ENCODE measurements around the gene PCK1.

Gene PCK1

GRCh38 chr20:57589728-57590484, 29.0 kb downstream of the PCK1 start:
- no peak for DNase-seq

GRCh38 chr20:57590485-57591288, 29.8 kb downstream of the PCK1 start:
- DNase-seq: no peak

- DNase-seq: no peak
Observed at GRCh38 chr20:57591289-57592229, 30.6 kb downstream of the PCK1 start.

- no peak for DNase-seq
Observed at GRCh38 chr20:57592263-57593092, 31.6 kb downstream of the PCK1 start.

GRCh38 chr20:57593134-57593886, 32.4 kb downstream of the PCK1 start:
- DNase-seq: no peak

GRCh38 chr20:57594092-57594951, 33.4 kb downstream of the PCK1 start:
- no peak for DNase-seq

- no peak for DNase-seq
Observed at GRCh38 chr20:57595041-57596030, 34.4 kb downstream of the PCK1 start.

GRCh38 chr20:57596358-57596757, 35.4 kb downstream of the PCK1 start:
- DNase-seq: no peak

GRCh38 chr20:57596998-57597939, 36.4 kb downstream of the PCK1 start:
- DNase-seq: no peak

- DNase-seq: no peak
Observed at GRCh38 chr20:57598060-57598459, 37.1 kb downstream of the PCK1 start.

- no peak for DNase-seq
Observed at GRCh38 chr20:57598491-57598890, 37.6 kb downstream of the PCK1 start.

- DNase-seq: no peak
Observed at GRCh38 chr20:57600320-57601210, 39.7 kb downstream of the PCK1 start.

GRCh38 chr20:57601211-57601570, 40.3 kb downstream of the PCK1 start:
- no peak for DNase-seq

- DNase-seq: no peak
Observed at GRCh38 chr20:57601737-57602136, 40.8 kb downstream of the PCK1 start.

GRCh38 chr20:57603120-57603519, 42.2 kb downstream of the PCK1 start:
- no peak for DNase-seq

- DNase-seq: no peak
Observed at GRCh38 chr20:57605045-57605444, 44.1 kb downstream of the PCK1 start.

GRCh38 chr20:57605878-57606277, 45.0 kb downstream of the PCK1 start:
- DNase-seq: no peak

Measured in NCI-H446 treated with DMSO at 0.1 percent for 48 hours (cell line).